ENCODE results near the gene CNN1.

GRCh38 chr19:11540645-11541044 lies 2.0 kb downstream of the CNN1 start:
- TF ChIP-seq, protein P1, sequence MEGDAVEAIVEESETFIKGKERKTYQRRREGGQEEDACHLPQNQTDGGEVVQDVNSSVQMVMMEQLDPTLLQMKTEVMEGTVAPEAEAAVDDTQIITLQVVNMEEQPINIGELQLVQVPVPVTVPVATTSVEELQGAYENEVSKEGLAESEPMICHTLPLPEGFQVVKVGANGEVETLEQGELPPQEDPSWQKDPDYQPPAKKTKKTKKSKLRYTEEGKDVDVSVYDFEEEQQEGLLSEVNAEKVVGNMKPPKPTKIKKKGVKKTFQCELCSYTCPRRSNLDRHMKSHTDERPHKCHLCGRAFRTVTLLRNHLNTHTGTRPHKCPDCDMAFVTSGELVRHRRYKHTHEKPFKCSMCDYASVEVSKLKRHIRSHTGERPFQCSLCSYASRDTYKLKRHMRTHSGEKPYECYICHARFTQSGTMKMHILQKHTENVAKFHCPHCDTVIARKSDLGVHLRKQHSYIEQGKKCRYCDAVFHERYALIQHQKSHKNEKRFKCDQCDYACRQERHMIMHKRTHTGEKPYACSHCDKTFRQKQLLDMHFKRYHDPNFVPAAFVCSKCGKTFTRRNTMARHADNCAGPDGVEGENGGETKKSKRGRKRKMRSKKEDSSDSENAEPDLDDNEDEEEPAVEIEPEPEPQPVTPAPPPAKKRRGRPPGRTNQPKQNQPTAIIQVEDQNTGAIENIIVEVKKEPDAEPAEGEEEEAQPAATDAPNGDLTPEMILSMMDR (IDR thresholded peaks at IDR 0.05; ENCODE audit: low read length) = no peak
- TF ChIP-seq EZH2phosphoT487 (IDR thresholded peaks at IDR 0.05; ENCODE audit: low read length) (no peak), EZH2 (optimal IDR thresholded peaks at IDR 0.05; ENCODE audit: low read depth, low read length) (no peak)
